Fibroblast of mammary gland (primary cell): Measurements from ENCODE around the gene LRP8.

Source experiments
- DNase-seq: peaks from one replicate; pipeline ENCODE4 v3.0.0-alpha.2; 2010; ENCODE audit warnings: low read depth
- H3K4me3 ChIP-seq: 2 replicates; pipeline ENCODE4 v1.5.1; 2011; ENCODE audit warnings: low read depth, mild to moderate bottlenecking, low read length, moderate library complexity; ENCODE audit not compliant: control insufficient read depth
- TF ChIP-seq, protein P1 (sequence below): conservative IDR thresholded peaks from 2 replicates; pipeline ENCODE4 v1.5.1; 2011; ENCODE audit warnings: low read depth, low read length, inconsistent platforms; ENCODE audit not compliant: control insufficient read depth, insufficient read depth

LRP8 gene

DNA sequence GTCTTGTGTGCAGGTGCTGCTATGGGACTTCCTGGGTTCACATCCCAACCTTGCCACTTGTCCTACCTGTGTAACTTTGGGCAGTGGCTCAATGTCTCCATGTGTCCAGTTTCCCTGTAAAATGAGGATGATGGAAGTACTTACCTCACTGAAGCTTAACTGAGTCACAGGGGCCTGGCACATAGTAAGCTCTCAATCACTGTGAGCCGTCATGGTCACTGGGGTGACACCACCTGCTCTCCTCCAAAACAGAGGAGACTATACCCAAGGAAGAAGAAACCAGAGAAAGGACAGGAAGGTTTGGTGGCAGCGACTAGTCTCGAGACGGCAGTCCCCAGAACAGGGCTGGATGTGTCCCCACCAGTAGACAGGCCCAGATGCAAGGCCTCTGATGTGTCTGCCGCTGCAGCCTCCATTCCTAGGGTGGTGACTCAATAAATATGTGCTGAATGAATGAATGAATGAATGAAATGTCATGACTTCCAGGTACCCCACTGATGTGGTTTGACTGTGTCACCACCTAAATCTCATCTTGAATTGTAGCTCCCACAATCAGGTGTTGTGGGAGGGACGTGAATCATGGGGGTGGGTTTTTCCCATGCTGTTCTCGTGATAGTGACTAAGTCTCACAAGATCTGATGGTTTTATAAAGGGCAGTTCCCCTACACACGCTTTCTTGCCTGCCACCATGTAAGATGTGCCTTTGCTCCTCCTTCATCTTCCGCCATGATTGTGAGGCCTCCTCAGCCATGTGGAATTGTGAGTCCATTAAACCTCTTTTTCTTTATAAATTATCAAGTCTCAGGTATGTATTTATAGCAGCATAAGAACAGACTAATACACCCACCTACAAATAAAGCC lies 13.0 kb upstream of the LRP8 start:
- DNase-seq: peak; percentile 5
- H3K4me3 ChIP-seq: no peak overlapping the region
- TF ChIP-seq, protein P1, sequence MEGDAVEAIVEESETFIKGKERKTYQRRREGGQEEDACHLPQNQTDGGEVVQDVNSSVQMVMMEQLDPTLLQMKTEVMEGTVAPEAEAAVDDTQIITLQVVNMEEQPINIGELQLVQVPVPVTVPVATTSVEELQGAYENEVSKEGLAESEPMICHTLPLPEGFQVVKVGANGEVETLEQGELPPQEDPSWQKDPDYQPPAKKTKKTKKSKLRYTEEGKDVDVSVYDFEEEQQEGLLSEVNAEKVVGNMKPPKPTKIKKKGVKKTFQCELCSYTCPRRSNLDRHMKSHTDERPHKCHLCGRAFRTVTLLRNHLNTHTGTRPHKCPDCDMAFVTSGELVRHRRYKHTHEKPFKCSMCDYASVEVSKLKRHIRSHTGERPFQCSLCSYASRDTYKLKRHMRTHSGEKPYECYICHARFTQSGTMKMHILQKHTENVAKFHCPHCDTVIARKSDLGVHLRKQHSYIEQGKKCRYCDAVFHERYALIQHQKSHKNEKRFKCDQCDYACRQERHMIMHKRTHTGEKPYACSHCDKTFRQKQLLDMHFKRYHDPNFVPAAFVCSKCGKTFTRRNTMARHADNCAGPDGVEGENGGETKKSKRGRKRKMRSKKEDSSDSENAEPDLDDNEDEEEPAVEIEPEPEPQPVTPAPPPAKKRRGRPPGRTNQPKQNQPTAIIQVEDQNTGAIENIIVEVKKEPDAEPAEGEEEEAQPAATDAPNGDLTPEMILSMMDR: no peak

DNA sequence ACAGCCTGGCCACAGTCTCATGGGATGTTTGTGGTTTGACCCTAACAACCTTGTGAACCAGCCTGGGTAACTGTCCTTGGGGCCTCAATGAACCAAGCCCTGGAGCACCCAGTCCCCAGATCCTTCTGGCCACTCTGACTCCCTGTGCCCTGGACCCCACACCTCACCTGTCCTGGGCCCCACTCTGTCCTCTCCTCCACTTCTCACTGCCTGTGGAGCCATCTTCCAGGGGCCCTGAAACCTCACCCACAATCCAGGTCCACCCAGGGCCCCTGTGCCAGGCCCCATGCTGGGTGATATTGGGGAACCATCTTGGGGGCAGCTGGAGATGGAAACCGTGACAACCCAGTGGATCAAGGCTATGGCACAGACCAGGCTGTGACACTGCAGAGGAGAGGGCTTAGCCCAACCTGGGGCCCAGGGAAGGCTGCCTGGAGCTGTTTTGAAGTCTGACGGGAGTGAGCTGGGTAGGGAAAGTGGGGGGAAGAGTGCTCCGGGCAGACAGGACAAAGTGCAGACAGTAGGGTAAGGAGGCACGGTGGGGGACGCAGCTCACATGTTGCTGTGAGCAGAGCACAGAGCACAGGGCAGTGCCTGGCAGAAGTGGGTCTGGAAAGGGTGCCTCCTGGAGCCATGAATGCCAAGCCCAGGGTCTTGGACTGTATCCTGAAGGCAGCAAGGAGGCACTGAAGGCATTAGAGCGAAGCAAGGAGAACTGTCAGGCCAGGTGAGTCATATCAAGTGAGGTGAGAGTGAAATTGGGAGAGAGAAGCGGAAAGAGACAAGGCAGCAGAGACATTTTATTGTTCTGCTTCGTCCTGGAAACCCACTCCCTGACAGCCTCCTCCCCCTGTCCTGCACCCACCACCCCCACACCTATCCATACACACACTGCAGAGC lies 12.1 kb upstream of the LRP8 start:
- TF ChIP-seq, protein P1: no peak
- no peak for DNase-seq
- no peak overlapping the region for H3K4me3 ChIP-seq

- TF ChIP-seq, protein P1: no peak
- no peak for DNase-seq
- H3K4me3 ChIP-seq: no peak overlapping the region
Observed at GRCh38 chr1:53338423-53338822, 10.6 kb upstream of the LRP8 start.

- no peak for DNase-seq
- no peak overlapping the region for H3K4me3 ChIP-seq
- TF ChIP-seq, protein P1: no peak
Observed at GRCh38 chr1:53337499-53337898, 9.6 kb upstream of the LRP8 start.

DNA sequence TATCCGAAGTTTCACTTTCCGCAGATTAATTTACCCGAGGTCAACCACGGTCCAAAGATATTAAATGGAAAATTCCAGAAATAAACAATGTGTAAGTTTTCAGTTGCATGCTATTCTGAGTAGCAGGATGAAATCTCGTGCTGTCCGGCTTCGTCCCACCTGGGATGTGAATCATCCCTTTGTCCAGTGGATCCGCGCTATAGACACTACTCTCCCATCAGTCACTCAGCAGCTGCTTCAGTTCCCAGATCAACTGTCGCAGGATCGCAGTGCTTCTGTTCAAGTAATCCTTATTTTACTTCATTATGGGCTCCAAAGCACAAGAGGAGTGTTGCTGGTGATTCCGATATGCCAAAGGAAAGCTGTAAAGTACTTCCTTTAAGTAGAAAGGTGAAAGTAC lies 8.3 kb upstream of the LRP8 start:
- no peak overlapping the region for H3K4me3 ChIP-seq
- DNase-seq: no peak
- TF ChIP-seq, protein P1: no peak

GRCh38 chr1:53335661-53336060 lies 7.8 kb upstream of the LRP8 start:
- TF ChIP-seq, protein P1: no peak
- DNase-seq: no peak
- H3K4me3 ChIP-seq: no peak overlapping the region
